ENCODE results near the gene RAB1B. TPM values are rescaled to one million over a fixed set of nuclear protein-coding genes. Genes with fewer than 3 reads are reported as not detected.

RAB1B gene
- total RNA-seq (153 TPM), polyA plus RNA-seq (ENCODE audit: insufficient read depth, low read depth, low replicate concordance) (197 TPM)
- long read RNA-seq, donor 1, transcript RAB1B-201 (6 exons, 2,007 nt) = major isoform, 39 of 39 reads
- long read RNA-seq, donor 1, partial matches to known transcripts = 0 of 39 reads
- long read RNA-seq, donor 1, other reads (novel, unspliced or antisense) = 0 of 39 reads
- long read RNA-seq, donor 2, transcript RAB1B-201 (6 exons, 2,007 nt) = major isoform, 49 of 56 reads
- long read RNA-seq, donor 2, partial matches to known transcripts = 7 of 56 reads
- long read RNA-seq, donor 2, other reads (novel, unspliced or antisense) = 0 of 56 reads
- long read RNA-seq, donor 3, transcript RAB1B-201 (6 exons, 2,007 nt) = major isoform, 46 of 74 reads
- long read RNA-seq, donor 3, partial matches to known transcripts = 28 of 74 reads
- long read RNA-seq, donor 3, other reads (novel, unspliced or antisense) = 0 of 74 reads
- long read RNA-seq, donor 4, transcript RAB1B-201 (6 exons, 2,007 nt) = major isoform, 69 of 69 reads
- long read RNA-seq, donor 4, partial matches to known transcripts = 0 of 69 reads
- long read RNA-seq, donor 4, other reads (novel, unspliced or antisense) = 0 of 69 reads
- long read RNA-seq, donor 5, partial matches to known transcripts = 0 of 1 reads
- long read RNA-seq, donor 5, other reads (novel, unspliced or antisense) = 0 of 1 reads
- long read RNA-seq, donor 6, transcript RAB1B-201 (6 exons, 2,007 nt) = major isoform, 47 of 75 reads
- long read RNA-seq, donor 6, partial matches to known transcripts = 28 of 75 reads
- long read RNA-seq, donor 6, other reads (novel, unspliced or antisense) = 0 of 75 reads
- long read RNA-seq, donor 7, transcript RAB1B-201 (6 exons, 2,007 nt) = major isoform, 24 of 60 reads
- long read RNA-seq, donor 7, partial matches to known transcripts = 34 of 60 reads
- long read RNA-seq, donor 7, other reads (novel, unspliced or antisense) = 2 of 60 reads
- long read RNA-seq, donor 8, transcript RAB1B-201 (6 exons, 2,007 nt) = major isoform, 32 of 56 reads
- long read RNA-seq, donor 8, partial matches to known transcripts = 24 of 56 reads
- long read RNA-seq, donor 8, other reads (novel, unspliced or antisense) = 0 of 56 reads
- long read RNA-seq, donor 9, transcript RAB1B-201 (6 exons, 2,007 nt) = major isoform, 29 of 61 reads
- long read RNA-seq, donor 9, partial matches to known transcripts = 32 of 61 reads
- long read RNA-seq, donor 9, other reads (novel, unspliced or antisense) = 0 of 61 reads
- long read RNA-seq, donor 10, transcript RAB1B-201 (6 exons, 2,007 nt) = major isoform, 31 of 40 reads
- long read RNA-seq, donor 10, partial matches to known transcripts = 9 of 40 reads
- long read RNA-seq, donor 10, other reads (novel, unspliced or antisense) = 0 of 40 reads

DNA sequence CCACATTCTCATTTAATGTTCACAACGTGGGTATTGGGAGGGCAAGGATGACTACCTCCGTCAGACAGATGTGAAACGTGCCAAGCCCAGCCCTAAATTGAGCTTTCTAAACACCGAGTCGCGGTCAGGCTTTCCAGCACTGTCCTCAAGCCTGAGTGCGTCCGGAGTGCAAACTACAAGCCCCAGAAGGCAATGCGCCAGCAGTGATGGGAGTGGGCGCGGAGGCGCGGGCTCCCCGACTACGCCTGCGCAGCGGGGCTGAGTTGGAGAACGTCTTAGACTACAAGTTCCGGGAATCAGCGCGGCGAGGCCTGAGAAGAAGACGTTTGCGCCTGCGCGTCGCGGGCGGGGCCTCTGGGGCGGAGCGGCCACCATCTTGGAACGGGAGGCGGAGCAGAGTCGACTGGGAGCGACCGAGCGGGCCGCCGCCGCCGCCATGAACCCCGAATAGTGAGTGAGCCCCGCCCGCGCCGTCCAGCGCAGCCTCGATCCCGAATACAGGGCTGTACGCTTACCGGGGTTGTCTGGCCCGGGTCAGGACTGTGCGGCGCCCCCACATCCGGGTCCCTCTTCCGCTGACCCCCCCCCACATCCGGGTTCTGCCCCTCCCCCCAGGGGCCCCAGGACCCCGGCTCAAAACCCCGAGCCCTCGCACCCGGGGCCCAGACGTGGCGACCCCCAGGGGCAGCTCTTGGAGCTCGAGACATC is at the start of gene RAB1B:
Gene RAB1B (plus strand): TSS at position 396 of the 708 bp plus-strand sequence. CDS start 41 bp downstream, at position 437.
- Histone ChIP-seq H3K9me3 (ENCODE audit: control insufficient read depth in 2 of 3, insufficient read depth in 1 of 3, low read length in 3 of 3) (no peaks in the 10 kb centered on the region), H3K4me3 (ENCODE audit: low read length in 3 of 3) (peak within 1 kb of the TSS; percentile 75 to 92 (median 85)), H3K27me3 (ENCODE audit: control insufficient read depth, insufficient read depth, low read length) (no peaks in the 10 kb centered on the region), H3K4me1 (ENCODE audit: control insufficient read depth in 2 of 3, insufficient read depth in 2 of 3, low read depth in 1 of 3, low read length in 3 of 3) (peaks cover 0 to 13% (median 6%) of the 10 kb centered on the region in 3 donors), H3K27ac (ENCODE audit: low read depth in 2 of 2, low read length in 2 of 2) (peak within 1 kb of the TSS; percentile 98 to 99), H3K9ac (ENCODE audit: low read length in 3 of 3) (peak within 1 kb of the TSS; percentile 52 to 97 (median 95)), H3K36me3 (ENCODE audit: control insufficient read depth in 2 of 3, insufficient read depth in 3 of 3, low read length in 3 of 3) (peaks cover 9 to 17% (median 17%) of the 10 kb centered on the region in 3 donors)
- DNase-seq = peak; percentile 100
- FAIRE-seq = peak; percentile 54
- intact Hi-C loops (cut with DNase I) = no loop called here
- TF ChIP-seq, protein P1, sequence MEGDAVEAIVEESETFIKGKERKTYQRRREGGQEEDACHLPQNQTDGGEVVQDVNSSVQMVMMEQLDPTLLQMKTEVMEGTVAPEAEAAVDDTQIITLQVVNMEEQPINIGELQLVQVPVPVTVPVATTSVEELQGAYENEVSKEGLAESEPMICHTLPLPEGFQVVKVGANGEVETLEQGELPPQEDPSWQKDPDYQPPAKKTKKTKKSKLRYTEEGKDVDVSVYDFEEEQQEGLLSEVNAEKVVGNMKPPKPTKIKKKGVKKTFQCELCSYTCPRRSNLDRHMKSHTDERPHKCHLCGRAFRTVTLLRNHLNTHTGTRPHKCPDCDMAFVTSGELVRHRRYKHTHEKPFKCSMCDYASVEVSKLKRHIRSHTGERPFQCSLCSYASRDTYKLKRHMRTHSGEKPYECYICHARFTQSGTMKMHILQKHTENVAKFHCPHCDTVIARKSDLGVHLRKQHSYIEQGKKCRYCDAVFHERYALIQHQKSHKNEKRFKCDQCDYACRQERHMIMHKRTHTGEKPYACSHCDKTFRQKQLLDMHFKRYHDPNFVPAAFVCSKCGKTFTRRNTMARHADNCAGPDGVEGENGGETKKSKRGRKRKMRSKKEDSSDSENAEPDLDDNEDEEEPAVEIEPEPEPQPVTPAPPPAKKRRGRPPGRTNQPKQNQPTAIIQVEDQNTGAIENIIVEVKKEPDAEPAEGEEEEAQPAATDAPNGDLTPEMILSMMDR (IDR thresholded peaks at IDR 0.05; ENCODE audit: borderline replicate concordance, extremely low read depth, insufficient read depth) = no peak

DNA sequence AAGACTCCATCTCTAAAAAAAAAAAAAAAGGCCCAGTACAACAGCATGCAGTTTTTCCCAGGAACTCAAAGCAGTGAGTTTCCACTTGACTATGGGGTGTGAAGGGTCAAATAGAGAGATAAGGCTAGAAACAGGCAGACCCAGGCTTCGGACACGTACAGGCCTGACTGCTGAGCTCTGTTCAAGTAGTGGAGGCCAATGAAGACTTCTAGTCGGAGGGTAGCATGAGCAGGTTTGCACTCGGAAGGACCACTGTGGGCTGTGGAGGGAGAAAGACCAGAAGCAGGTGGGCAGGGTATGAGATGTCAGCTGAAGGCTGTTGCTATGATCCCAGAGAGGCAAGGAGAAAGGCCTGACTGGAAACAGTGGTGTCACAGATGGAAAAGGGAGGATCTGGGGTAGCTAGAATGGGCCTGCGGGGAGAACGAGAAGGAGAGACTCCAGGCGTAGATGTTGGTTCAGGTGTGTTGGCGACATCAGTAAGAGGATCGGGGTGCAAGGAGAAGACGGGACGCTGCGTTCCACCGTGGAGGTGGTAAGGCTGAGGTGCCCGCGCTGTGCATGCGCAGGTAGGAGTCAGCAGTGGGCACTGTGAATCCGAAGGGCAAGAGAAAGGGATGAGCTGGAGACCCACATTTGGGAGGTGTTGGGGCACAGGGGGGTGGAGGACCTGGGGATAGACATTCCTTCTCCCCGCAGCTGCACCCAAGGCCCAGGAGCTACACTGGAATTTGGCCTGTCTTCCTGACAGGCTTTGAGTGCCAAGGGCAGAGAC is 49.4 kb upstream of the RAB1B start:
- Histone ChIP-seq H3K27me3 (ENCODE audit: control insufficient read depth, insufficient read depth, low read length) (no peaks in the 10 kb centered on the region), H3K36me3 (ENCODE audit: control insufficient read depth in 2 of 3, insufficient read depth in 3 of 3, low read length in 3 of 3) (peaks cover 0 to 45% (median 32%) of the 10 kb centered on the region in 3 donors), H3K9ac (ENCODE audit: low read length in 3 of 3) (no peak overlapping the region), H3K27ac (ENCODE audit: low read depth in 2 of 2, low read length in 2 of 2) (no peak overlapping the region), H3K4me3 (ENCODE audit: low read length in 3 of 3) (no peak overlapping the region), H3K4me1 (ENCODE audit: control insufficient read depth in 2 of 3, insufficient read depth in 2 of 3, low read depth in 1 of 3, low read length in 3 of 3) (no peaks in the 10 kb centered on the region), H3K9me3 (ENCODE audit: control insufficient read depth in 2 of 3, insufficient read depth in 1 of 3, low read length in 3 of 3) (no peaks in the 10 kb centered on the region)
- no peak for FAIRE-seq
- intact Hi-C loops (cut with DNase I) = no loop called here
- DNase-seq = no peak
- TF ChIP-seq, protein P1 (IDR thresholded peaks at IDR 0.05; ENCODE audit: borderline replicate concordance, extremely low read depth, insufficient read depth) = no peak

Data from kidney (tissue), 22 donors.